HepG2 (cell line): ENCODE data around the gene GUK1. TPM values are rescaled to one million over a fixed set of nuclear protein-coding genes. Genes with fewer than 3 reads are reported as not detected.

ENCODE experiments used
- ADNP ChIP-seq: sonication (generic); formaldehyde crosslinking; IDR thresholded peaks from 2 replicates; pipeline ENCODE4 v1.4.0; 2020; ENCODE audit warnings: missing genetic modification reagents
- ATF6 ChIP-seq: sonication (generic); formaldehyde crosslinking; conservative IDR thresholded peaks from 2 replicates; pipeline ENCODE4 v1.4.0; 2020; ENCODE audit warnings: missing genetic modification reagents
- CCDC6 ChIP-seq: sonication (generic); formaldehyde crosslinking; IDR thresholded peaks from 2 replicates; pipeline ENCODE4 v1.8.1; 2022; ENCODE audit warnings: mild to moderate bottlenecking, missing genetic modification reagents, moderate library complexity
- E2F5 ChIP-seq: sonication (generic); formaldehyde crosslinking; conservative IDR thresholded peaks from 2 replicates; pipeline ENCODE4 v1.4.0; 2020; ENCODE audit warnings: missing genetic modification reagents
- FOSL1 ChIP-seq: sonication (generic); formaldehyde crosslinking; IDR thresholded peaks from 2 replicates; pipeline ENCODE4 v1.9.0; 2021; ENCODE audit warnings: missing genetic modification reagents, borderline replicate concordance
- FOXJ3 ChIP-seq: sonication (generic); formaldehyde crosslinking; IDR thresholded peaks from 2 replicates; pipeline ENCODE4 v1.4.0; 2020; ENCODE audit warnings: missing genetic modification reagents, mild to moderate bottlenecking, borderline replicate concordance
- FOXK1 ChIP-seq: sonication (generic); formaldehyde crosslinking; IDR thresholded peaks from 2 replicates; pipeline ENCODE4 v1.4.0; 2020; ENCODE audit warnings: low read depth, missing genetic modification reagents, borderline replicate concordance
- KDM4B ChIP-seq: sonication (generic); formaldehyde crosslinking; IDR thresholded peaks from 2 replicates; pipeline ENCODE4 v1.4.0; 2020; ENCODE audit warnings: missing genetic modification reagents
- KLF12 ChIP-seq: sonication (generic); formaldehyde crosslinking; IDR thresholded peaks from 2 replicates; pipeline ENCODE4 v1.4.0; 2020; ENCODE audit warnings: missing genetic modification reagents, borderline replicate concordance
- MTA1 ChIP-seq: sonication (generic); formaldehyde crosslinking; IDR thresholded peaks from 2 replicates; pipeline ENCODE4 v1.4.0; 2020; ENCODE audit warnings: missing genetic modification reagents, mild to moderate bottlenecking, borderline replicate concordance
- NR2C2 ChIP-seq: sonication (generic); formaldehyde crosslinking; IDR thresholded peaks from 2 replicates; pipeline ENCODE4 v1.4.0; 2020; ENCODE audit warnings: missing genetic modification reagents, mild to moderate bottlenecking, moderate library complexity, borderline replicate concordance
- RBM22 ChIP-seq: fragments of 200-400 bp; formaldehyde crosslinking; optimal IDR thresholded peaks from 2 replicates; pipeline ENCODE3; 2017; ENCODE audit warnings: mild to moderate bottlenecking, low read length, moderate library complexity
- RBM39 ChIP-seq: fragments of 200-400 bp; formaldehyde crosslinking; IDR thresholded peaks from one replicate; pipeline ENCODE4 v1.6.1; 2018; ENCODE audit warnings: antibody characterized with exemption, mild to moderate bottlenecking, low read depth, low read length; ENCODE audit not compliant: poor library complexity, severe bottlenecking
- RELA ChIP-seq: sonication (generic); formaldehyde crosslinking; IDR thresholded peaks from 2 replicates; pipeline ENCODE4 v1.4.0; 2020; ENCODE audit warnings: missing genetic modification reagents
- RFXANK ChIP-seq: IDR thresholded peaks from 2 replicates; pipeline ENCODE4 v1.6.1; 2016
- SAFB2 ChIP-seq: sonication (generic); formaldehyde crosslinking; IDR thresholded peaks from 2 replicates; pipeline ENCODE4 v1.5.1; 2020; ENCODE audit warnings: missing genetic modification reagents, low read depth, mild to moderate bottlenecking, borderline replicate concordance
- SETDB1 ChIP-seq: sonication (generic); formaldehyde crosslinking; IDR thresholded peaks from 2 replicates; pipeline ENCODE4 v1.5.1; 2020; ENCODE audit warnings: missing genetic modification reagents, mild to moderate bottlenecking, borderline replicate concordance
- TCF12 ChIP-seq, 2 experiments: fragments of 450-650 bp in 1 of 2; sonication (generic) in 1 of 2; formaldehyde crosslinking in 1 of 2; IDR thresholded peaks; 2 replicates each; pipeline versions ENCODE4 v1.6.1 to v1.8.0; 2017 to 2022; ENCODE audit warnings: antibody characterized with exemption in 1 of 2, mild to moderate bottlenecking in 1 of 2, missing genetic modification reagents in 1 of 2, moderate library complexity in 1 of 2
- THAP8 ChIP-seq: sonication (generic); formaldehyde crosslinking; IDR thresholded peaks from 2 replicates; pipeline ENCODE4 v1.5.1; 2020; ENCODE audit warnings: missing genetic modification reagents, mild to moderate bottlenecking, borderline replicate concordance
- TOE1 ChIP-seq: sonication (generic); formaldehyde crosslinking; IDR thresholded peaks from 2 replicates; pipeline ENCODE4 v1.4.0; 2020; ENCODE audit warnings: mild to moderate bottlenecking, missing genetic modification reagents
- ZKSCAN1 ChIP-seq: fragments of 150-350 bp; IDR thresholded peaks from 2 replicates; pipeline ENCODE4 v1.6.1; 2014; ENCODE audit warnings: low read length
- ZNF552 ChIP-seq: sonication (generic); formaldehyde crosslinking; IDR thresholded peaks from 2 replicates; pipeline ENCODE4 v1.9.0; 2022; ENCODE audit warnings: missing genetic modification reagents, mild to moderate bottlenecking, borderline replicate concordance
- ZNF577 ChIP-seq: sonication (generic); formaldehyde crosslinking; IDR thresholded peaks from 2 replicates; pipeline ENCODE4 v1.4.0; 2020; ENCODE audit warnings: mild to moderate bottlenecking, low read depth, missing genetic modification reagents, borderline replicate concordance
- ZNF615 ChIP-seq: sonication (generic); formaldehyde crosslinking; IDR thresholded peaks from 2 replicates; pipeline ENCODE4 v1.5.0; 2020; ENCODE audit warnings: mild to moderate bottlenecking, missing genetic modification reagents, borderline replicate concordance
- ZNF629 ChIP-seq: sonication (generic); formaldehyde crosslinking; conservative IDR thresholded peaks from 2 replicates; pipeline ENCODE4 v1.5.0; 2020; ENCODE audit warnings: missing genetic modification reagents
- ZNF780A ChIP-seq: sonication (generic); formaldehyde crosslinking; IDR thresholded peaks from 2 replicates; pipeline ENCODE4 v1.8.0; 2022; ENCODE audit warnings: mild to moderate bottlenecking, missing genetic modification reagents, moderate library complexity
- ZNF878 ChIP-seq: sonication (generic); formaldehyde crosslinking; IDR thresholded peaks from 2 replicates; pipeline ENCODE4 v1.8.1; 2023; ENCODE audit warnings: mild to moderate bottlenecking, missing genetic modification reagents, moderate library complexity
- ZSCAN9 ChIP-seq: IDR thresholded peaks from 2 replicates; pipeline ENCODE4 v1.6.1; 2016; ENCODE audit warnings: borderline replicate concordance
- polyA plus RNA-seq, 8 experiments: library from polyadenylated mRNA; depleted of rRNA in 3 of 8; stranded (reverse) in 7 of 8; unstranded in 1 of 8; fragments of >200 nt; fragmentation: Illumina TruSeq in 4 of 8; extraction: Trizol in 4 of 8; gene quantifications; 2 replicates each; pipeline versions ENCODE4 v1.2.1 to v1.2.3, GENCODE V29; 2011 to 2016; ENCODE audit warnings: low read depth in 4 of 8, missing spikeins in 1 of 8, mixed read lengths in 1 of 8; ENCODE audit not compliant: insufficient read depth in 1 of 8
- total RNA-seq, 5 experiments: library from RNA; depleted of rRNA; stranded (reverse); fragments of >200 nt; fragmentation: Illumina TruSeq; extraction: Trizol; gene quantifications; 2 replicates each; pipeline ENCODE4 v1.2.3, GENCODE V29; 2016; ENCODE audit warnings: low read depth in 1 of 5
- TF ChIP-seq, protein P1 (sequence below): sonication (generic); formaldehyde crosslinking; IDR thresholded peaks from 2 replicates; pipeline ENCODE4 v1.4.0; 2020; ENCODE audit warnings: missing genetic modification reagents

Gene GUK1
- total and polyA plus RNA-seq, 2 of the 13 experiments (the other 11 are each of a cell fraction or from before 2014, with no cell fraction given) = 116 to 154 TPM

- TF ChIP-seq SETDB1 (CRISPR knock-in tag) = no peak
- TF ChIP-seq FOSL1 (CRISPR knock-in tag) = no peak
- no peak for TF ChIP-seq KDM4B (CRISPR knock-in tag)
- TF ChIP-seq RFXANK (CRISPR knock-in tag) = no peak
- TF ChIP-seq ADNP (CRISPR knock-in tag) = no peak
- TF ChIP-seq ZSCAN9 (CRISPR knock-in tag) = no peak
- no peak for TF ChIP-seq ZNF615
- TF ChIP-seq MTA1 = 0 out of 2 replicates have a peak, but pooled peaks have one; percentile 48
- TF ChIP-seq ZNF878 = no peak
- no peak for TF ChIP-seq NR2C2 (CRISPR knock-in tag)
- no peak for TF ChIP-seq TOE1
- TF ChIP-seq RBM22 = no peak
- no peak for TF ChIP-seq CCDC6
- no peak for TF ChIP-seq RELA (CRISPR knock-in tag)
- TF ChIP-seq, protein P1, sequence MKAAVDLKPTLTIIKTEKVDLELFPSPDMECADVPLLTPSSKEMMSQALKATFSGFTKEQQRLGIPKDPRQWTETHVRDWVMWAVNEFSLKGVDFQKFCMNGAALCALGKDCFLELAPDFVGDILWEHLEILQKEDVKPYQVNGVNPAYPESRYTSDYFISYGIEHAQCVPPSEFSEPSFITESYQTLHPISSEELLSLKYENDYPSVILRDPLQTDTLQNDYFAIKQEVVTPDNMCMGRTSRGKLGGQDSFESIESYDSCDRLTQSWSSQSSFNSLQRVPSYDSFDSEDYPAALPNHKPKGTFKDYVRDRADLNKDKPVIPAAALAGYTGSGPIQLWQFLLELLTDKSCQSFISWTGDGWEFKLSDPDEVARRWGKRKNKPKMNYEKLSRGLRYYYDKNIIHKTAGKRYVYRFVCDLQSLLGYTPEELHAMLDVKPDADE (CRISPR knock-in tag) = no peak
- no peak for TF ChIP-seq FOXJ3 (CRISPR knock-in tag)
- no peak for TF ChIP-seq ZNF780A
- TF ChIP-seq TCF12 (IDR thresholded peaks at IDR 0.05) = no peak
- TF ChIP-seq TCF12 (CRISPR knock-in tag; IDR thresholded peaks at IDR 0.05) = no peak
- TF ChIP-seq SAFB2 (CRISPR knock-in tag) = 0 out of 2 replicates have a peak, but pooled peaks have one; percentile 21
- TF ChIP-seq ZNF577 (CRISPR knock-in tag) = no peak
- no peak for TF ChIP-seq FOXK1 (CRISPR knock-in tag)
- TF ChIP-seq THAP8 (CRISPR knock-in tag) = no peak
- no peak for TF ChIP-seq KLF12 (CRISPR knock-in tag)
- no peak for TF ChIP-seq ZKSCAN1
- TF ChIP-seq E2F5 (CRISPR knock-in tag) = no peak
- no peak for TF ChIP-seq ATF6
- TF ChIP-seq ZNF552 (CRISPR knock-in tag) = no peak
- no peak for TF ChIP-seq ZNF629
- TF ChIP-seq RBM39 = peak; percentile 57
Observed at GRCh38 chr1:228150120-228150460, 10.0 kb downstream of the GUK1 start (continued).
